GM12892 (cell line): ENCODE measurements around the gene IL2RA.

ENCODE experiments used
- POLR2A ChIP-seq: IDR thresholded peaks from 2 replicates; pipeline ENCODE4 v1.6.1; 2011; ENCODE audit warnings: low read depth, low read length, control low read depth
- POLR2AphosphoS5 ChIP-seq: IDR thresholded peaks from 2 replicates; pipeline ENCODE4 v1.6.1; 2011; ENCODE audit warnings: low read depth, low read length, control low read depth

DNA sequence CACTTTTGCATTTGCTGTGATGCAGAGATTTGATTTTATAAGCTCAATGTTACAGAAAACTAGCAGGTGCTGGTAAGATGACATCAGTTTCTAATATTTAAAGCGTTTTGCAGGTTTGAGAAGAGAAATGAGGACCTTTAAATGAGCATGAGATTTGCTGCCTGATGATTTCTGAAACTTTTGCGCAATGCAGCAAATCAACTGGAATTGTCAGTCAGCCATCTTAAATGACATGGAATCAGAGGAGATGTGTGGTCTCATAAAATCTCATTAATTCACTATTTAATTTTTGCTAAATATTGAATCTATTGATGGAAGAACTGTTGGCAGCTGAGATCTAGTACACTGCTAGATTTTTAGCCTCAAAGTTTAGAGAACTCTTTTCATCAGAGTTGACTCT, 30.6 kb upstream of the IL2RA start:
- TF ChIP-seq POLR2A (no peak), POLR2AphosphoS5 (no peak)
